Measurements from ENCODE around the gene HSD17B2. TPM values are rescaled to one million over a fixed set of nuclear protein-coding genes. Genes with fewer than 3 reads are reported as not detected.

The HSD17B2 gene
- total and polyA plus RNA-seq, 9 donors, result 0.15 to 2.9 (median 0.56) TPM

DNA sequence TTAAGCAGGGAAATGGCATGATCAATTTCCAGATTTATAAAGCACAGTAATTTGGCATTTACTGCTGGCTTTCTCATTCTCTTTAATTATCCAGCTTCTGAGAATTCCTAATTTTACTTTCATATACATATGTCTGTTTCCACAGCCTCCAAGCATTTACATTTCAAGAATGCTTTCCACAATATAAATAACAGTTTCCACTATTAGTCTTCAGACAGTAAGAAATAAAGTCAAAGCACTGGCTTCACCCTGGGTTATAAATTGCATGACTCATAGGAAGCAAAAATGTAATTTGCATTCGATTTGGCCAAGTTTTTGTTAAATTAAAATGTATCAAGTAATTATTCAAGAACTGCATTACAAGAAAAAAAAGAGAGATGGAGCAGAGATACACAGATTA, 81.5 kb downstream of the HSD17B2 start:
- H3K9me3 ChIP-seq (replicated peaks; ENCODE audit: control insufficient read depth, low read depth, low read length), result no peaks in the 10 kb centered on the region
- no CpG with 5 or more reads among the region's 1 CpG for WGBS (ENCODE audit: insufficient coverage)
- H3K36me3 ChIP-seq (ENCODE audit: control insufficient read depth, insufficient read depth, low read length), result no peaks in the 10 kb centered on the region
- no peak overlapping the region for H3K4me3 ChIP-seq (ENCODE audit: low read length)
- no peak for DNase-seq
- no peaks in the 10 kb centered on the region for H3K27me3 ChIP-seq (ENCODE audit: control insufficient read depth, insufficient read depth, low read length)
- no peak overlapping the region for H3K27ac ChIP-seq (ENCODE audit: low read length)
- H3K4me1 ChIP-seq (ENCODE audit: control insufficient read depth, insufficient read depth, low read length), result no peaks in the 10 kb centered on the region

DNA sequence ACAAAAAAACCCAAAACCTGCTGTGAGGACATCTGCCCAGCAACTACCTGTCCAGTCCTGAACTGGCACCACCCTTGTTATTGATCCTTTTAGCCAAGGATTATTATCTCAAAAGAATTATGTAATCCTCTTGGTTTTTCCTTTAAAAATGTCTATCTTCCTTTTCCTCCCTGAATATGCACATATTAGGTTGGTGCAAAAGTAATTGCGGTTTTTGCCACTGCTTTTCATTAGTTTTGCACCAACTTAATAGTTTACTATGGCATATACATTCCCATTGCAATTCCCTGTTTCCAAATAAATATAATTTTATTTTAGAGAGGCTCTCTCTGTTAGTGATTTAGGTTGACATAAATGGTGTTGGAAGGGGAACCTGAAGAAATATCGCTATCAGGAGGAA, 83.7 kb downstream of the HSD17B2 start:
- DNase-seq, result no peak
- Histone ChIP-seq H3K27me3 (ENCODE audit: control insufficient read depth, insufficient read depth, low read length) (no peaks in the 10 kb centered on the region), H3K4me3 (ENCODE audit: low read length) (no peak overlapping the region), H3K4me1 (ENCODE audit: control insufficient read depth, insufficient read depth, low read length) (no peaks in the 10 kb centered on the region), H3K36me3 (ENCODE audit: control insufficient read depth, insufficient read depth, low read length) (no peaks in the 10 kb centered on the region), H3K27ac (ENCODE audit: low read length) (no peak overlapping the region), H3K9me3 (replicated peaks; ENCODE audit: control insufficient read depth, low read depth, low read length) (no peaks in the 10 kb centered on the region)
- no CpG with 5 or more reads among the region's 2 CpGs for WGBS (ENCODE audit: insufficient coverage)

- Histone ChIP-seq H3K9me3 (replicated peaks; ENCODE audit: control insufficient read depth, low read depth, low read length) (no peaks in the 10 kb centered on the region), H3K4me3 (ENCODE audit: low read length) (no peak overlapping the region), H3K36me3 (ENCODE audit: control insufficient read depth, insufficient read depth, low read length) (no peaks in the 10 kb centered on the region), H3K27me3 (ENCODE audit: control insufficient read depth, insufficient read depth, low read length) (no peaks in the 10 kb centered on the region), H3K27ac (ENCODE audit: low read length) (no peak overlapping the region), H3K4me1 (ENCODE audit: control insufficient read depth, insufficient read depth, low read length) (no peaks in the 10 kb centered on the region)
- DNase-seq, result no peak
- 79% methylated on average over 3 of the region's 4 CpGs for whole genome bisulfite sequencing (ENCODE audit: insufficient coverage)
These were observed 84.4 kb downstream of the HSD17B2 start for GRCh38 chr16:82119405-82119804.

DNA sequence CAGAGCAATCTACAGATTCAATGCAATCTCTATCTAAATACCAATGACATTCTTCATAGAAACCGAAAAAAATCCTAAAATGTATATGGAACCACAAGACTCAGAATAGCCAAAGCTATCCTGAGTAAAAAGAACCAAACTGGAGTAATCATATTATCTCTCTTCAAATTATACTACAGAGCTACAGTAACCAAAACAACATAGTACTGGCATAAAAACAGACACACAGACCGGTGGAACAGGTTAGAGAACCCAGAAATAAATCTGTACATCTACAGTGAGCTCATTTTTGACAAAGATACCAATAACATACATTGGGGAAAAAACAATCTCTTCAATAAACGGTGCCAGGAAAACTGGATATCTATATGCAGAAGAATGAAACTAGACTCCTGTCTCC, 89.6 kb downstream of the HSD17B2 start:
- H3K36me3 ChIP-seq (ENCODE audit: control insufficient read depth, insufficient read depth, low read length), result no peaks in the 10 kb centered on the region
- no peaks in the 10 kb centered on the region for H3K9me3 ChIP-seq (replicated peaks; ENCODE audit: control insufficient read depth, low read depth, low read length)
- no peak for DNase-seq
- H3K27ac ChIP-seq (ENCODE audit: low read length), result no peak overlapping the region
- no peaks in the 10 kb centered on the region for H3K4me1 ChIP-seq (ENCODE audit: control insufficient read depth, insufficient read depth, low read length)
- H3K27me3 ChIP-seq (ENCODE audit: control insufficient read depth, insufficient read depth, low read length), result no peaks in the 10 kb centered on the region
- H3K4me3 ChIP-seq (ENCODE audit: low read length), result no peak overlapping the region
- no CpG with 5 or more reads among the region's 3 CpGs for WGBS (ENCODE audit: insufficient coverage)

GRCh38 chr16:82129881-82130280, 94.8 kb downstream of the HSD17B2 start:
- no peaks in the 10 kb centered on the region for H3K4me1 ChIP-seq (ENCODE audit: control insufficient read depth, insufficient read depth, low read length)
- no peak overlapping the region for H3K27ac ChIP-seq (ENCODE audit: low read length)
- H3K4me3 ChIP-seq (ENCODE audit: low read length), result no peak overlapping the region
- H3K36me3 ChIP-seq (ENCODE audit: control insufficient read depth, insufficient read depth, low read length), result no peaks in the 10 kb centered on the region
- no peak for DNase-seq
- no CpG with 5 or more reads among the region's 3 CpGs for WGBS (ENCODE audit: insufficient coverage)
- H3K9me3 ChIP-seq (replicated peaks; ENCODE audit: control insufficient read depth, low read depth, low read length), result no peaks in the 10 kb centered on the region
- H3K27me3 ChIP-seq (ENCODE audit: control insufficient read depth, insufficient read depth, low read length), result no peaks in the 10 kb centered on the region

DNA sequence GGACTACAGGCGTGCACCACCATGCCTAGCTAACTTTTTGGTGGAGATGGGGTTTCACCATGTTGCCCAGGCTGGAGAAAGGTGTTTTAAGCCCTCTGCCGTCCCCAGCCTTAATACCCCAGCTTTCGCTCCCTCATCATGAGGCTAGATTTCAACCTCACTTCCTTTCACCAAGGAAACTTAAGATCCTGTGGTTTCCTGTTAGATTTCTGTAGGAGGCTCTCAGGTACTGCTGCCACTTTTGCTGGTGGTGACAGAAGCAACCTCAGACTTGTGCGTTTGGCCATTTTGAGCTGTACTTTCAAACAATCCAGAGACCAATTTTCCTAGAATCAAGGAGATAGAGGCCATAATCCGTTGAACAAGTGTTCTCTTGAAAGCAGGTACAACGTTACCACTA, 98.7 kb downstream of the HSD17B2 start:
- no peaks in the 10 kb centered on the region for H3K36me3 ChIP-seq (ENCODE audit: control insufficient read depth, insufficient read depth, low read length)
- no peaks in the 10 kb centered on the region for H3K4me1 ChIP-seq (ENCODE audit: control insufficient read depth, insufficient read depth, low read length)
- no peak overlapping the region for H3K27ac ChIP-seq (ENCODE audit: low read length)
- no peaks in the 10 kb centered on the region for H3K27me3 ChIP-seq (ENCODE audit: control insufficient read depth, insufficient read depth, low read length)
- H3K4me3 ChIP-seq (ENCODE audit: low read length), result no peak overlapping the region
- no peaks in the 10 kb centered on the region for H3K9me3 ChIP-seq (replicated peaks; ENCODE audit: control insufficient read depth, low read depth, low read length)
- no peak for DNase-seq
- no CpG with 5 or more reads among the region's 6 CpGs for WGBS (ENCODE audit: insufficient coverage)

- no peak overlapping the region for H3K4me3 ChIP-seq (ENCODE audit: low read length)
- WGBS (ENCODE audit: insufficient coverage), result no CpG with 5 or more reads among the region's 8 CpGs
- no peak for DNase-seq
- no peaks in the 10 kb centered on the region for H3K27me3 ChIP-seq (ENCODE audit: control insufficient read depth, insufficient read depth, low read length)
- no peaks in the 10 kb centered on the region for H3K4me1 ChIP-seq (ENCODE audit: control insufficient read depth, insufficient read depth, low read length)
- H3K36me3 ChIP-seq (ENCODE audit: control insufficient read depth, insufficient read depth, low read length), result no peaks in the 10 kb centered on the region
- H3K9me3 ChIP-seq (replicated peaks; ENCODE audit: control insufficient read depth, low read depth, low read length), result no peaks in the 10 kb centered on the region
- no peak overlapping the region for H3K27ac ChIP-seq (ENCODE audit: low read length)
These were observed 99.8 kb downstream of the HSD17B2 start for GRCh38 chr16:82134846-82135245.

DNA sequence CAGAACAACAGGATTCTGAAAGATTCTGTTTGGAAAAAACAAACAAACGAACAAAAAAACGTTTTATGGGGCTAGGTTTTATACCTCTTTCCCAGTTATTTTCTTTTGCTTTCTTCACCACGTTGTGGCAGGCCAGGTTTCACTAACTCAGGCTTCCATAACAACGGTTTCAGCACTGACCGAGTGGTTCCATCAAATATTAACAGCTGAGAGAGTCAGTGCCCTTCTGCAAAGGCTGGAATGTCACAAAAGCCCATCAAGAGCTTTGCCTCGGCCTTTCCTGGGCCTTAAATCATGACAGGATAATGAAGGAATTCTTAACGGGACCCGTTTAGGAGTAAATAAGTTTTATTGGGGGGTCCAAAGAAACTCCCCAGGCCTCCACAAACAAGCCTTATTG, 100.8 kb downstream of the HSD17B2 start:
- Histone ChIP-seq H3K4me1 (ENCODE audit: control insufficient read depth, insufficient read depth, low read length) (no peaks in the 10 kb centered on the region), H3K9me3 (replicated peaks; ENCODE audit: control insufficient read depth, low read depth, low read length) (no peaks in the 10 kb centered on the region), H3K36me3 (ENCODE audit: control insufficient read depth, insufficient read depth, low read length) (no peaks in the 10 kb centered on the region), H3K27me3 (ENCODE audit: control insufficient read depth, insufficient read depth, low read length) (no peaks in the 10 kb centered on the region), H3K4me3 (ENCODE audit: low read length) (no peak overlapping the region), H3K27ac (ENCODE audit: low read length) (no peak overlapping the region)
- WGBS (ENCODE audit: insufficient coverage), result 68% methylated on average over 5 of the region's 8 CpGs
- no peak for DNase-seq

- Histone ChIP-seq H3K27ac (ENCODE audit: low read length) (no peak overlapping the region), H3K9me3 (replicated peaks; ENCODE audit: control insufficient read depth, low read depth, low read length) (no peaks in the 10 kb centered on the region), H3K27me3 (ENCODE audit: control insufficient read depth, insufficient read depth, low read length) (no peaks in the 10 kb centered on the region), H3K36me3 (ENCODE audit: control insufficient read depth, insufficient read depth, low read length) (no peaks in the 10 kb centered on the region), H3K4me1 (ENCODE audit: control insufficient read depth, insufficient read depth, low read length) (no peaks in the 10 kb centered on the region), H3K4me3 (ENCODE audit: low read length) (no peak overlapping the region)
- 71% methylated on average over 5 of the region's 9 CpGs for WGBS (ENCODE audit: insufficient coverage)
- peak; percentile 71 for DNase-seq
These were observed 102.1 kb downstream of the HSD17B2 start for GRCh38 chr16:82136956-82137821.

DNA sequence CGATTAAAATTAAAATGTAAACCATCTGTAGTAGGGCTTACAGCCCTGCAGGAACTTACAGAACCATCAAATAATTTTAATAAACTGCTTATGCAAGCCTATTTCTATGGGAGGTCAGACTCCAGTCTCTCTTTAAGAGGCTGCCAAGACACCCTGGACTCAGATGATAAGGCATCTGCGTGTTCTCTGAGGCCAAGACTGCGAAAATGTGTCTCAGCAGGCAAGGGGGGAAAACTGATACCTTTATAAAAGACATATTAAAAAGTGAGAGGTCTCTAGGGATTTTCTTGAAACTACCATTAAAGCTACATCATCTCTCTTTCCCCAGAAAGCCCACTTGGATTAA, 102.7 kb downstream of the HSD17B2 start:
- peak; percentile 66 for DNase-seq
- Histone ChIP-seq H3K36me3 (ENCODE audit: control insufficient read depth, insufficient read depth, low read length) (no peaks in the 10 kb centered on the region), H3K27me3 (ENCODE audit: control insufficient read depth, insufficient read depth, low read length) (no peaks in the 10 kb centered on the region), H3K9me3 (replicated peaks; ENCODE audit: control insufficient read depth, low read depth, low read length) (no peaks in the 10 kb centered on the region), H3K4me1 (ENCODE audit: control insufficient read depth, insufficient read depth, low read length) (no peaks in the 10 kb centered on the region), H3K27ac (ENCODE audit: low read length) (no peak overlapping the region), H3K4me3 (ENCODE audit: low read length) (no peak overlapping the region)
- no CpG with 5 or more reads among the region's 3 CpGs for WGBS (ENCODE audit: insufficient coverage)

All from muscle of leg (tissue), 11 donors.